ENCODE results near the gene PPP1R14D.

GRCh38 chr15:40856746-40857145 is 28.2 kb upstream of the PPP1R14D start:
- TF ChIP-seq POLR2A (IDR thresholded peaks at IDR 0.05) = no peak
- TF ChIP-seq, protein P1, sequence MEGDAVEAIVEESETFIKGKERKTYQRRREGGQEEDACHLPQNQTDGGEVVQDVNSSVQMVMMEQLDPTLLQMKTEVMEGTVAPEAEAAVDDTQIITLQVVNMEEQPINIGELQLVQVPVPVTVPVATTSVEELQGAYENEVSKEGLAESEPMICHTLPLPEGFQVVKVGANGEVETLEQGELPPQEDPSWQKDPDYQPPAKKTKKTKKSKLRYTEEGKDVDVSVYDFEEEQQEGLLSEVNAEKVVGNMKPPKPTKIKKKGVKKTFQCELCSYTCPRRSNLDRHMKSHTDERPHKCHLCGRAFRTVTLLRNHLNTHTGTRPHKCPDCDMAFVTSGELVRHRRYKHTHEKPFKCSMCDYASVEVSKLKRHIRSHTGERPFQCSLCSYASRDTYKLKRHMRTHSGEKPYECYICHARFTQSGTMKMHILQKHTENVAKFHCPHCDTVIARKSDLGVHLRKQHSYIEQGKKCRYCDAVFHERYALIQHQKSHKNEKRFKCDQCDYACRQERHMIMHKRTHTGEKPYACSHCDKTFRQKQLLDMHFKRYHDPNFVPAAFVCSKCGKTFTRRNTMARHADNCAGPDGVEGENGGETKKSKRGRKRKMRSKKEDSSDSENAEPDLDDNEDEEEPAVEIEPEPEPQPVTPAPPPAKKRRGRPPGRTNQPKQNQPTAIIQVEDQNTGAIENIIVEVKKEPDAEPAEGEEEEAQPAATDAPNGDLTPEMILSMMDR (IDR thresholded peaks at IDR 0.05) = no peak
